ENCODE data around the gene EPHB1.

- TF ChIP-seq SUZ12 (IDR thresholded peaks at IDR 0.05; ENCODE audit: extremely low read depth, insufficient read depth, insufficient read length) = no peak
- TF ChIP-seq YY1 (IDR thresholded peaks at IDR 0.05; ENCODE audit: insufficient read depth, insufficient read length) = no peak
- TF ChIP-seq ZNF274 (IDR thresholded peaks at IDR 0.05; ENCODE audit: low read depth, low read length) = no peak
These were observed 9.7 kb downstream of the EPHB1 start for GRCh38 chr3:134804508-134805480.

All from NT2/D1 (cell line).